Duodenal mucosa (tissue), 2 donors: ENCODE measurements around the gene SLC52A1.

ENCODE experiments used
- H3K27ac ChIP-seq: one replicate; pipeline ENCODE4 v1.7.0; 2013; ENCODE audit warnings: low read depth, low read length
- H3K27me3 ChIP-seq, 2 donors: one replicate each; pipeline ENCODE4 v1.7.0; 2013; ENCODE audit warnings: low read length in 2 of 2, control low read depth in 1 of 2; ENCODE audit not compliant: insufficient read depth in 2 of 2, control insufficient read depth in 1 of 2
- H3K36me3 ChIP-seq, 2 donors: one replicate each; pipeline ENCODE4 v1.7.0; 2013; ENCODE audit warnings: low read length in 2 of 2, control low read depth in 1 of 2; ENCODE audit not compliant: insufficient read depth in 2 of 2, control insufficient read depth in 1 of 2
- H3K4me1 ChIP-seq, 2 donors: one replicate each; pipeline ENCODE4 v1.7.0; 2013; ENCODE audit warnings: low read length in 2 of 2, control low read depth in 1 of 2; ENCODE audit not compliant: insufficient read depth in 2 of 2, control insufficient read depth in 1 of 2
- H3K4me3 ChIP-seq, 2 donors: one replicate each; pipeline ENCODE4 v1.7.0; 2013; ENCODE audit warnings: low read length in 2 of 2, low read depth in 1 of 2
- H3K9ac ChIP-seq, 2 donors: one replicate each; pipeline ENCODE4 v1.7.0; 2013; ENCODE audit warnings: low read length in 2 of 2, low read depth in 1 of 2
- H3K9me3 ChIP-seq, 2 donors: one replicate each; pipeline ENCODE4 v1.7.0; 2013; ENCODE audit warnings: low read length in 2 of 2, control low read depth in 1 of 2; ENCODE audit not compliant: control insufficient read depth in 1 of 2

Gene SLC52A1

GRCh38 chr17:5050278-5050677 is 15.1 kb upstream of the SLC52A1 start:
- Histone ChIP-seq H3K27me3 (no peaks in the 10 kb centered on the region), H3K9me3 (no peaks in the 10 kb centered on the region), H3K4me3 (no peak overlapping the region), H3K4me1 (peaks cover under 1 to 17% of the 10 kb centered on the region in 2 donors), H3K27ac (no peak overlapping the region), H3K36me3 (no peaks in the 10 kb centered on the region), H3K9ac (no peak overlapping the region)

DNA sequence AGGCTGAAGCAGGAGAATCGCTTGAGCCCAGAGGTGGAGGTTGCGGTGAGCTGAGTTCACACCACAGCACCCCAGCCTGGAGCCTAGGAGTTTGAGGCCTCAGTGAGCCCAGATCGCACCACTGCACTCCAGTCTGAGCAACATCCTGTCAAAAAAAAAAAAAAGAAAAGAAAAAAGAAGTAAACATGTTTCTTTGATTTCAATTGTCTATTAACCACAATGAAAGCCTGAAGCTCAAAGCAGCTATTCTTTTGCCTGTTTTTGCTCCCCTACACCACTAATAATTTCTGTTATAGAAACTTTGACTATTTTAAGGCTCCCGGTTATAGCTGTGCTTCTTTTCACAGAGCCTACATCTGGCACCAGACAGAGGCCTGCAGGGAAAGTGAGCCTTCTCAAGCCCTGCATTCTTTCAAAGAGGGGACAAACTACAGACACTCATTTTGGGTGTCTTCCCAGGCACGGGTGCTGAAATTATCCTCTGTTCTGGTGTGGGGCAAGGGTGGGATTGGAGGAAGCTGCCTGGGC is 14.2 kb upstream of the SLC52A1 start:
- no peaks in the 10 kb centered on the region for H3K27me3 ChIP-seq
- no peaks in the 10 kb centered on the region for H3K36me3 ChIP-seq
- H3K9me3 ChIP-seq: no peaks in the 10 kb centered on the region
- H3K4me3 ChIP-seq: no peak overlapping the region
- peak overlapping the region in 1 of 2 donors; percentile 12 for H3K9ac ChIP-seq
- H3K27ac ChIP-seq: peak overlapping the region; percentile 52
- peaks cover 9 to 26% of the 10 kb centered on the region in 2 donors for H3K4me1 ChIP-seq

DNA sequence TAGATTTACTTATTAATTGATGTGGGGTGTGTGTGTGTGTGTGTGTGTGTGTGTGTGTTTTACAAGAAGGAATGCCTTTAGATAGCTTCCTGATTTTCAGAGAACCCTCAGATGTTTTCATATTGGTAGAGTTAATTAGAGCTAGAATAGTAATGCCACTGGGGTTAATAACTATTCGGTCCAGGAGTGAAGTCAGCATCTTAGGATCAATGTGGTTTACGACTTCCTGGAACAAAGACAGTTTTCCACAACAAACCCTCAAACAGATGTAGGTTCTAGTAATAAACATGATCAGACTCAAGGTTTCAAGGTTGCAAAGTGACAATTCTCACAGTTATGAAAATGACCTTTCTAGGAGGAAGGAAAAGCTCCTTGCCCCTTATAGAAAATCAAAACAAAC is 12.2 kb upstream of the SLC52A1 start:
- Histone ChIP-seq H3K4me1 (peaks cover 15 to 26% of the 10 kb centered on the region in 2 donors), H3K27me3 (no peaks in the 10 kb centered on the region), H3K4me3 (no peak overlapping the region), H3K36me3 (no peaks in the 10 kb centered on the region), H3K9ac (no peak overlapping the region), H3K9me3 (no peaks in the 10 kb centered on the region), H3K27ac (no peak overlapping the region)

- H3K4me3 ChIP-seq: no peak overlapping the region
- no peak overlapping the region for H3K9ac ChIP-seq
- peaks cover 21 to 26% of the 10 kb centered on the region in 2 donors for H3K4me1 ChIP-seq
- no peaks in the 10 kb centered on the region for H3K36me3 ChIP-seq
- H3K27me3 ChIP-seq: no peaks in the 10 kb centered on the region
- H3K27ac ChIP-seq: peak overlapping the region; percentile 3
- no peaks in the 10 kb centered on the region for H3K9me3 ChIP-seq
These were observed 10.3 kb upstream of the SLC52A1 start for GRCh38 chr17:5045496-5045895.

DNA sequence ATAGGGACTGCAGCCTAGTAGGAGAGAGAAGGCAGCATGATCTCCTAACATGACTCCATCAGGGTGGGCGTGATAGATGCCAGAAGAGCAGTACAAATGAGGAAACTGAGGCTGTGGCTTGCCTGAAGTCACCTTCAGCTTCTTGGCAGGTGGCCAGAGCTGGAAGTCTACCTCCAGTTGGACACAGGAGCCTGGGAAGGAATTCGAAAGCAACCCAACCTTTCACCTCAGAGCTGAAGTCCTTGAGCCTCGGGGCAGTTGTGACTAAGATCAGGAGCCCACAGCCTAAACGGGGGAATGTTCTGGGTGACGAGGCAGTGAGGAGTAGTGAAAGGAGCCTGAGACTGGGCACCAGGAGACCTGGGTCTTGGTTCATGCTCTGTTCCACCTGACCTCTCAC is 9.4 kb upstream of the SLC52A1 start:
- Histone ChIP-seq H3K4me3 (peak overlapping the region in 1 of 2 donors; percentile 13), H3K36me3 (no peaks in the 10 kb centered on the region), H3K27me3 (no peaks in the 10 kb centered on the region), H3K27ac (peak overlapping the region; percentile 3), H3K9ac (peak overlapping the region in 1 of 2 donors; percentile 32), H3K9me3 (no peaks in the 10 kb centered on the region), H3K4me1 (peaks cover 21 to 23% of the 10 kb centered on the region in 2 donors)

- H3K9me3 ChIP-seq: no peaks in the 10 kb centered on the region
- H3K9ac ChIP-seq: no peak overlapping the region
- H3K27me3 ChIP-seq: no peaks in the 10 kb centered on the region
- H3K4me1 ChIP-seq: peaks cover 21 to 22% of the 10 kb centered on the region in 2 donors
- H3K36me3 ChIP-seq: no peaks in the 10 kb centered on the region
- H3K27ac ChIP-seq: no peak overlapping the region
- H3K4me3 ChIP-seq: no peak overlapping the region
These were observed 8.3 kb upstream of the SLC52A1 start for GRCh38 chr17:5043524-5043923.

GRCh38 chr17:5042157-5043022 is 7.2 kb upstream of the SLC52A1 start:
- Histone ChIP-seq H3K9ac (peak overlapping the region; percentile 26 to 57), H3K9me3 (no peaks in the 10 kb centered on the region), H3K27ac (peak overlapping the region; percentile 30), H3K4me1 (peaks cover 18 to 21% of the 10 kb centered on the region in 2 donors), H3K4me3 (peak overlapping the region; percentile 58 to 62), H3K36me3 (no peaks in the 10 kb centered on the region), H3K27me3 (no peaks in the 10 kb centered on the region)

DNA sequence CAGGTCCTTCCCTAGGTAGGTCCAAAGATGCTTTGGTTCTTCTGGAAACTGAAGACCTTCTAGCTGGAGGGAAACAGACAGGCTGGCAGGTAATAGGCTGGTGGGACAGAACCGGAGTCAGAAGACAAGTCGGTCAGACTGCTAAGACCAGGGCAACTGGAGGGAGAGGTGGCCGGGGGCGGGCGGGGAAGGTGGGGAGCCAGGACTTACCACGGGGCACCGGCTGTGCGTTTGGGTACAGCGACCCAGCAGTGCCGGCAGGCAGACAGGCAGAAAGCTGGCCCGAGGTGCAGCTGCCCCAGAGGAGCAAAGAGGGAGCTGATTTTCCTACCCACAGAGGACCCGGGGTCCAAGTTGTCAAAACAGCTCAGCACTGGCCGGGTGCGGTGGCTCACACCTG is 575 bp downstream of the SLC52A1 start:
- Histone ChIP-seq H3K27me3 (no peaks in the 10 kb centered on the region), H3K9me3 (no peaks in the 10 kb centered on the region), H3K4me1 (peaks cover 16 to 25% of the 10 kb centered on the region in 2 donors), H3K27ac (no peak overlapping the region), H3K36me3 (no peaks in the 10 kb centered on the region), H3K9ac (peak overlapping the region; percentile 43 to 48), H3K4me3 (peak overlapping the region; percentile 55 to 65)

DNA sequence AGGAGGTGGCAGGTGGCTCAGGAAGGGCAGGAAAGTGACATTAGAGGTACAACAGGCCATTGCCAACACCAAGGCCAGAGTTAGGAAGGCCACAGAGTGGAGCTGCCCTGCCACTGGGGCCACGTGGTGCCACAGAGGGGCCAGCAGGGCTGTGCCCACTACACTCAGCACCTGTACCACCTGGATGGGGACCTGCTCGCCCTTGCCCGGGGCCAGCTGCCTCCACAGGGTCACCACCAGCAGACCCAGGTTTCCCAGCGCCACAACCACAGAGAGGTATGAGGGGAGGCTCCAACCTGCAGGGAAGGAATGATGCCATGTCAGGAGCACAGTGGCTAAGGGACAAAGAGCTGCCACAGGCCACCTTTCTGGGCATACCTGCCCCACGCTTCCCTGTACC is 1.2 kb downstream of the SLC52A1 start:
- Histone ChIP-seq H3K27ac (no peak overlapping the region), H3K36me3 (no peaks in the 10 kb centered on the region), H3K9ac (peak overlapping the region; percentile 39 to 46), H3K4me3 (peak overlapping the region; percentile 55 to 65), H3K27me3 (no peaks in the 10 kb centered on the region), H3K4me1 (peaks cover 16 to 25% of the 10 kb centered on the region in 2 donors), H3K9me3 (no peaks in the 10 kb centered on the region)

GRCh38 chr17:5033352-5034015 is 1.7 kb downstream of the SLC52A1 start:
- Histone ChIP-seq H3K9ac (peak overlapping the region in 1 of 2 donors; percentile 39), H3K4me3 (peak overlapping the region; percentile 55 to 65), H3K4me1 (peaks cover 16 to 25% of the 10 kb centered on the region in 2 donors), H3K27me3 (no peaks in the 10 kb centered on the region), H3K27ac (no peak overlapping the region), H3K9me3 (no peaks in the 10 kb centered on the region), H3K36me3 (no peaks in the 10 kb centered on the region)
